H1 (cell line): ENCODE data around the gene CMSS1. TPM values are rescaled to one million over a fixed set of nuclear protein-coding genes. Genes with fewer than 3 reads are reported as not detected.

Source experiments
- CTCF ChIA-PET: fragments of 300-600 bp; sonication (Branson Sonifier 250); formaldehyde crosslinking; loops from one replicate; lab custom pipeline; 2021; ENCODE audit not compliant: partially characterized antibody; lab: Charles Lee
- POLR2A ChIA-PET: fragments of 300-600 bp; sonication (Branson Sonifier 250); formaldehyde crosslinking; loops from one replicate; lab custom pipeline; 2021; ENCODE audit warnings: inconsistent platforms; ENCODE audit not compliant: partially characterized antibody; lab: Charles Lee
- DNase-seq, 2 experiments: peaks; one replicate each; pipeline versions ENCODE4 v3.0.0 to v3.0.0-alpha.2; 2010 to 2022; ENCODE audit warnings: low spot score in 2 of 2, low read depth in 1 of 2, mixed read lengths in 1 of 2
- FAIRE-seq: peaks from 2 replicates; lab custom pipeline; 2011; peaks lifted over from hg19 to GRCh38; lab: Jason Lieb, UNC
- H2AFZ ChIP-seq: 2 replicates; pipeline ENCODE4 v1.8.1; 2012; ENCODE audit warnings: low read length, inconsistent platforms
- H2AK5ac ChIP-seq: 2 replicates; pipeline ENCODE4 v1.6.1; 2013; ENCODE audit warnings: low read depth, low read length
- H2BK120ac ChIP-seq: replicated peaks from 2 replicates; pipeline ENCODE3; 2013; ENCODE audit warnings: low read depth, low read length, inconsistent platforms
- H2BK12ac ChIP-seq: 2 replicates; pipeline ENCODE4 v1.6.1; 2013; ENCODE audit warnings: low read depth, low read length
- H2BK15ac ChIP-seq: 2 replicates; pipeline ENCODE4 v1.6.1; 2013; ENCODE audit warnings: low read length
- H2BK20ac ChIP-seq: 2 replicates; pipeline ENCODE4 v1.6.1; 2013; ENCODE audit warnings: low read length
- H2BK5ac ChIP-seq: 2 replicates; pipeline ENCODE4 v1.6.1; 2013; ENCODE audit warnings: low read depth, low read length
- H3K14ac ChIP-seq: 2 replicates; pipeline ENCODE4 v1.6.1; 2013; ENCODE audit warnings: inconsistent platforms; ENCODE audit not compliant: insufficient read length
- H3K18ac ChIP-seq: 2 replicates; pipeline ENCODE4 v1.6.1; 2013; ENCODE audit warnings: low read length; ENCODE audit errors: extremely low read depth
- H3K23ac ChIP-seq: 2 replicates; pipeline ENCODE4 v1.6.1; 2013; ENCODE audit warnings: inconsistent platforms; ENCODE audit not compliant: insufficient read length
- H3K23me2 ChIP-seq: 2 replicates; pipeline ENCODE4 v1.6.1; 2013; ENCODE audit warnings: low read depth, low read length
- H3K27ac ChIP-seq: 2 replicates; pipeline ENCODE4 v1.6.1; 2011; ENCODE audit warnings: low read depth, low read length, inconsistent platforms
- H3K27me3 ChIP-seq, 4 experiments: replicated peaks in 1 of 4; 1 replicate in 1 of 4; 2 replicates in 3 of 4; pipeline versions ENCODE4 v1.6.1 to v1.8.1; 2011 to 2013; ENCODE audit warnings: low read length in 3 of 4, mild to moderate bottlenecking in 3 of 4, inconsistent platforms in 2 of 4, mixed read lengths in 2 of 4, moderate library complexity in 1 of 4; ENCODE audit not compliant: control insufficient read depth in 3 of 4, insufficient read depth in 3 of 4; ENCODE audit errors: extremely low read depth in 1 of 4
- H3K36me3 ChIP-seq, 4 experiments: 2 replicates each; pipeline versions ENCODE4 v1.6.1 to v1.8.1; 2011 to 2013; ENCODE audit warnings: mild to moderate bottlenecking in 4 of 4, low read length in 3 of 4, moderate library complexity in 2 of 4, control low read depth in 1 of 4, inconsistent platforms in 1 of 4; ENCODE audit not compliant: insufficient read depth in 4 of 4, control insufficient read depth in 2 of 4
- H3K4ac ChIP-seq: replicated peaks from 2 replicates; pipeline ENCODE3; 2013; ENCODE audit warnings: low read length, low read depth, mixed read lengths, inconsistent platforms; ENCODE audit not compliant: insufficient read length
- H3K4me1 ChIP-seq, 4 experiments: replicated peaks in 1 of 4; 1 replicate in 1 of 4; 2 replicates in 3 of 4; pipeline versions ENCODE4 v1.6.1 to v1.8.1; 2011 to 2013; ENCODE audit warnings: low read length in 3 of 4, inconsistent platforms in 2 of 4, mixed read lengths in 1 of 4; ENCODE audit not compliant: insufficient read depth in 4 of 4, control insufficient read depth in 3 of 4
- H3K4me2 ChIP-seq, 2 experiments: 2 replicates each; pipeline versions ENCODE4 v1.6.1 to v1.8.1; 2011 to 2013; ENCODE audit warnings: low read depth in 2 of 2, low read length in 2 of 2, control low read depth in 1 of 2, inconsistent platforms in 1 of 2, mild to moderate bottlenecking in 1 of 2; ENCODE audit not compliant: insufficient read depth in 1 of 2
- H3K4me3 ChIP-seq, 4 experiments: fragments of 200-600, 300-600 bp in 1 of 4; sonication (generic), shearing (Covaris generic), sonication (Bioruptor Twin) in 1 of 4; 2 replicates each; pipeline versions ENCODE4 v1.5.1 to v1.8.1; 2011 to 2016; ENCODE audit warnings: low read length in 4 of 4, low read depth in 3 of 4, control low read depth in 2 of 4, inconsistent platforms in 2 of 4, mild to moderate bottlenecking in 2 of 4, mixed read lengths in 1 of 4, moderate library complexity in 1 of 4; ENCODE audit not compliant: insufficient read depth in 2 of 4; ENCODE audit errors: extremely low read depth in 1 of 4
- H3K56ac ChIP-seq: replicated peaks from 2 replicates; pipeline ENCODE3; 2013; ENCODE audit warnings: low read depth, mild to moderate bottlenecking, mixed read lengths, low read length, inconsistent platforms; ENCODE audit not compliant: insufficient read length
- H3K79me1 ChIP-seq: 2 replicates; pipeline ENCODE4 v1.6.1; 2013; ENCODE audit warnings: low read depth, low read length, control low read depth
- H3K79me2 ChIP-seq, 2 experiments: 2 replicates each; pipeline versions ENCODE4 v1.6.1 to v1.8.1; 2012 to 2013; ENCODE audit warnings: low read length in 2 of 2, mild to moderate bottlenecking in 2 of 2, inconsistent platforms in 1 of 2; ENCODE audit not compliant: insufficient read depth in 2 of 2, control insufficient read depth in 1 of 2
- H3K9ac ChIP-seq, 4 experiments: replicated peaks in 1 of 4; 1 replicate in 1 of 4; 2 replicates in 3 of 4; pipeline versions ENCODE4 v1.6.1 to v1.8.1; 2011 to 2013; ENCODE audit warnings: low read depth in 3 of 4, low read length in 3 of 4, control low read depth in 2 of 4, mild to moderate bottlenecking in 2 of 4, moderate library complexity in 2 of 4, inconsistent platforms in 1 of 4; ENCODE audit errors: extremely low read depth in 1 of 4
- H3K9me3 ChIP-seq, 2 experiments: 2 replicates each; pipeline versions ENCODE4 v1.6.1 to v1.8.1; 2012 to 2013; ENCODE audit warnings: mild to moderate bottlenecking in 2 of 2, moderate library complexity in 2 of 2, control low read depth in 1 of 2, inconsistent platforms in 1 of 2, low read depth in 1 of 2, low read length in 1 of 2, mixed read lengths in 1 of 2; ENCODE audit not compliant: insufficient read depth in 2 of 2
- H4K20me1 ChIP-seq, 2 experiments: replicated peaks in 1 of 2; 2 replicates each; pipeline versions ENCODE3 to v1.8.1; 2011 to 2013; ENCODE audit warnings: inconsistent platforms in 2 of 2, low read length in 2 of 2, mild to moderate bottlenecking in 1 of 2; ENCODE audit not compliant: insufficient read depth in 2 of 2, control insufficient read depth in 1 of 2
- H4K5ac ChIP-seq: 2 replicates; pipeline ENCODE4 v1.6.1; 2013; ENCODE audit warnings: low read length, low read depth, mixed read lengths, inconsistent platforms; ENCODE audit not compliant: insufficient read length
- H4K8ac ChIP-seq: 2 replicates; pipeline ENCODE4 v1.8.0; 2013; ENCODE audit warnings: mild to moderate bottlenecking, moderate library complexity, low read length, inconsistent platforms; ENCODE audit not compliant: insufficient read depth; ENCODE audit errors: extremely low read depth
- H4K91ac ChIP-seq: replicated peaks from 2 replicates; pipeline ENCODE3; 2013; ENCODE audit warnings: low read length, mixed read lengths, inconsistent platforms; ENCODE audit not compliant: insufficient read length
- CHD2 ChIP-seq: IDR thresholded peaks from 2 replicates; pipeline ENCODE4 v1.6.1; 2012; ENCODE audit warnings: low read length, improper control_type of control experiment
- JUN ChIP-seq: IDR thresholded peaks from 2 replicates; pipeline ENCODE4 v1.6.1; 2011; ENCODE audit warnings: low read depth, mild to moderate bottlenecking, improper control_type of control experiment, low read length
- KDM1A ChIP-seq: fragments of 200-600, 300-600 bp; sonication (generic); IDR thresholded peaks from 2 replicates; pipeline ENCODE4 v1.7.1; 2016; ENCODE audit warnings: mild to moderate bottlenecking, low read length, borderline replicate concordance
- KDM4A ChIP-seq: IDR thresholded peaks from one replicate; pipeline ENCODE4 v1.7.1; 2012; ENCODE audit warnings: low read depth, mild to moderate bottlenecking, moderate library complexity, low read length, inconsistent platforms; ENCODE audit not compliant: severe bottlenecking
- SAP30 ChIP-seq: fragments of 300-600 bp; sonication (generic); IDR thresholded peaks from 2 replicates; pipeline ENCODE4 v1.7.1; 2012; ENCODE audit warnings: low read length, moderate library complexity, mild to moderate bottlenecking, inconsistent platforms; ENCODE audit not compliant: insufficient read depth, insufficient replicate concordance
- SUZ12 ChIP-seq: fragments of 200-600 bp; sonication (generic); IDR thresholded peaks from 2 replicates; pipeline ENCODE4 v1.6.1; 2012; ENCODE audit warnings: mild to moderate bottlenecking, inconsistent platforms, low read length, moderate library complexity, mixed read lengths
- TBP ChIP-seq: IDR thresholded peaks from 2 replicates; pipeline ENCODE4 v1.6.1; 2011; ENCODE audit warnings: low read depth, low read length, improper control_type of control experiment
- WGBS, 2 experiments: shearing (Covaris generic) in 1 of 2; methylation state at CpG; one replicate each; pipeline versions ENCODE4 v1.1.6 to v1.1.7; 2013 to 2015; ENCODE audit warnings: low lambda C conversion rate in 2 of 2, mixed read lengths in 2 of 2, inconsistent platforms in 1 of 2, low coverage in 1 of 2, missing lambda C conversion rate in 1 of 2; ENCODE audit not compliant: insufficient replicate concordance in 2 of 2, insufficient coverage in 1 of 2, insufficient read length in 1 of 2; ENCODE audit errors: extremely low coverage in 1 of 2, missing lambda C conversion rate in 1 of 2; 5-methylcytosine and 5-hydroxymethylcytosine counted together
- polyA plus RNA-seq, 7 experiments: library from polyadenylated mRNA; depleted of rRNA in 3 of 7; stranded (reverse) in 5 of 7; unstranded in 2 of 7; fragments of >200 nt in 5 of 7; fragments of 200-250 nt in 2 of 7; gene quantifications; 1 replicate in 5 of 7; 2 replicates in 1 of 7; 4 replicates in 1 of 7; pipeline versions ENCODE4 v1.2.1 to v1.2.3, GENCODE V29; 2011 to 2013; ENCODE audit warnings: missing spikeins in 2 of 7, mixed read lengths in 2 of 7
- total RNA-seq: library from RNA; stranded (reverse); fragmentation: NEBNext Ultra II Directional; extraction: Animal tissue kit (Norgen Biotek cat#: 25700); gene quantifications from 2 replicates; pipeline ENCODE4 v1.2.1, GENCODE V29; 2021

The CMSS1 gene
- total and polyA plus RNA-seq, 2 of the 8 experiments (the other 6 are each of a cell fraction or from before 2014, with no cell fraction given): 15.2 to 75.1 TPM

DNA sequence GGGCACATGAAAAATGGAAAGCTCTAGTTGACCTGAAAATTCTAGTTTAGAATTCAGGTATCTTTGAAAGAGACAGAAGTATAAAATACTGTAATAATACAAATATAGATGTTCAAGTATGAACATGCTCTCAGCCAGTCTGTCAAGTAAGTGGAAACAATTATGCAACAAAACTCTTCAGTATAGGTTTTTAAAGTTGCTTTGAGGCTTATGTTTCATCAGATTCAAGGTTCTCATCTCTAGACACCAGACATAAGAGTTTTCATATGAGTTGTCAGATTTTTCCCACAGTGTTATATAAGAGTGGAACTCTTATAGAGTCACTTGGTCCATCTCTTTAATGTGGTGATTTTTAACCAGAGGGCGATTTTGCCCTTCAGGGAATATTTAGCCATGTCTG lies 22.0 kb downstream of the CMSS1 start:
- no peaks in the 10 kb centered on the region for H3K36me3 ChIP-seq
- 80% methylated on average over 1 of the region's 1 CpG; no CpG with 5 or more reads in 1 of the 2 experiments for whole genome bisulfite sequencing, 2 experiments
- no peak overlapping the region for H2AFZ ChIP-seq
- no peak overlapping the region for H2BK20ac ChIP-seq
- H2AK5ac ChIP-seq: no peak overlapping the region
- H3K4me2 ChIP-seq: no peak overlapping the region
- H4K91ac ChIP-seq: no peak overlapping the region
- CTCF ChIA-PET: interaction anchor here (0.8 to 1.0 kb wide), 3 partner anchors 10 to 230 kb away, joined by 3 to 4 read pairs (median 4); no protein-coding TSS in a partner anchor
- peaks cover 0 to 7% (median 4%) of the 10 kb centered on the region in 4 experiments; a peak in 3 of 7 replicates for H3K4me1 ChIP-seq
- no peak overlapping the region for H3K18ac ChIP-seq
- no peak overlapping the region for H2BK120ac ChIP-seq
- no peak overlapping the region for H2BK12ac ChIP-seq
- H3K27ac ChIP-seq: no peak overlapping the region
- no peak overlapping the region for H3K4ac ChIP-seq
- H3K23me2 ChIP-seq: no peaks in the 10 kb centered on the region; the same call in 1 of the 2 replicates
- FAIRE-seq (no peak), DNase-seq (no peak)
- no peak overlapping the region for H3K56ac ChIP-seq
- H2BK15ac ChIP-seq: no peak overlapping the region
- POLR2A ChIA-PET: interaction anchor here (1.6 kb wide), 1 partner anchor 421 kb away, joined by 3 read pairs; the partner anchor contains the start of gene TBC1D23
- H3K9ac ChIP-seq: no peak overlapping the region
- peaks cover 0 to 2% of the 10 kb centered on the region in 2 experiments for H4K20me1 ChIP-seq
- H3K23ac ChIP-seq: no peak overlapping the region
- H3K27me3 ChIP-seq: no peaks in the 10 kb centered on the region
- no peak overlapping the region for H4K5ac ChIP-seq
- peaks cover 0 to 14% of the 10 kb centered on the region in 2 experiments; a peak in 2 of 4 replicates for H3K79me2 ChIP-seq
- peaks cover 5% of the 10 kb centered on the region for H3K79me1 ChIP-seq
- H3K4me3 ChIP-seq: no peak overlapping the region
- no peak overlapping the region for H2BK5ac ChIP-seq
- H3K14ac ChIP-seq: no peak overlapping the region
- H4K8ac ChIP-seq: no peak overlapping the region
- no peaks in the 10 kb centered on the region for H3K9me3 ChIP-seq
- TF ChIP-seq SUZ12 (no peak), KDM4A (no peak), TBP (no peak), JUN (no peak), CHD2 (no peak), KDM1A (no peak), SAP30 (no peak)
